Spleen (tissue), 7 donors: ENCODE results near the gene CCRL2.

ENCODE experiments used
- CTCF ChIP-seq, 11 experiments: fragments of 200-600 bp in 7 of 11; fragments of 450-650 bp in 4 of 11; sonication (generic) in 4 of 11; IDR thresholded peaks in 8 of 11; conservative IDR thresholded peaks in 3 of 11; 1 replicate in 7 of 11; 2 replicates in 4 of 11; pipeline versions ENCODE4 v1.4.0 to v1.8.0; 2016 to 2021; ENCODE audit warnings: antibody characterized with exemption in 11 of 11, inconsistent platforms in 4 of 11, mild to moderate bottlenecking in 1 of 11
- POLR2AphosphoS5 ChIP-seq, 3 donors: sonication (generic); formaldehyde crosslinking; IDR thresholded peaks; one replicate each; pipeline ENCODE4 v1.5.1; 2017; ENCODE audit warnings: antibody characterized with exemption in 3 of 3
- donor health status: DM: no; HTN: no; CAD: no; lungs with moderate emphysema.
- donor health status: DM: no; HTN: no; CAD: no.
- donor health status: DM: no; HTN: no; CAD: no.

- TF ChIP-seq POLR2AphosphoS5 (IDR thresholded peaks at IDR 0.05) = no peak
- TF ChIP-seq CTCF (IDR thresholded peaks at IDR 0.05 in 8 of 11, conservative IDR thresholded peaks at IDR 0.05 in 3 of 11) = no peak
Observed at GRCh38 chr3:46423588-46423987, 16.5 kb downstream of the CCRL2 start.
